LoVo (cell line): ENCODE results near the gene PLXNA2.

Source experiments
- DNase-seq: peaks from one replicate; pipeline ENCODE4 v3.0.0-alpha.2; 2016; ENCODE audit warnings: low spot score

Gene PLXNA2

DNA sequence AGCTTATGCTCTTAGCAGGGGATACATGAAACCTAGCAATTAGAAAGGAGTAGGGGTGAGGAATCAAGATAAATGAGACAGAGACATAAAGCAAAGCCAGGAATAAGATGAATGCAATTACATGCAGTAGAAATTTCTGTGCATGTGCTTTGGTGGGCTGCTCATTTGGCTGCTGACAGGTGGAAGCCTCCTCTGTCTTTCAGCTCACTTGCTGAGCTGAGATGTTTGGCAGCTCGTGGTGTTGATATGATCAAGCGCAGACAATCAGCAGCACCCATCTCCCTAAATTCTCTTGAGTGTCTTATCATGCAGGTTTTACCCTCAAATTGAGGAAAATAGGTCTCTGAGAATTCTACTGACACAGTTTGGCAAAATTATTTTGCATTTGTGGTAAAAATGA, 224.9 kb downstream of the PLXNA2 start:
- DNase-seq = no peak

DNA sequence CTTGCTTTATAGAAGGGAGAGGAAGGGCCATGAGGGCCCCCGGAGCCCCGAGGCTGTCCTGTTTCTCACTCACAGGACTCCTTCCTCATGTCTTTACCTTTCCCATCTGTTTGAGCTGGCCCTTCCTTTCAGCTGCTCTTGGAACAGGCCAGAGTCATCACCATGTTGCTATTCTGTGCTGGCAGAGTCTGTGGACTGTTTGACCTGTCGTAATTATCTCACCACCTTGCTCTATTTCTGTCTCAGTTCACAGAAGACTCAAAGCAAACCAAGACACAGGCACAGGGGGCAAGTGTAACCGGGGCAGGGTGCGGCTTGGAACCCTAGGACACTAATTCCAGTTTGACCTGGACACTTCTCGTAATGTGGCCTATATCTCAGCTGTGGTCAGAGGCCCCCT, 228.9 kb downstream of the PLXNA2 start:
- no peak for DNase-seq

DNA sequence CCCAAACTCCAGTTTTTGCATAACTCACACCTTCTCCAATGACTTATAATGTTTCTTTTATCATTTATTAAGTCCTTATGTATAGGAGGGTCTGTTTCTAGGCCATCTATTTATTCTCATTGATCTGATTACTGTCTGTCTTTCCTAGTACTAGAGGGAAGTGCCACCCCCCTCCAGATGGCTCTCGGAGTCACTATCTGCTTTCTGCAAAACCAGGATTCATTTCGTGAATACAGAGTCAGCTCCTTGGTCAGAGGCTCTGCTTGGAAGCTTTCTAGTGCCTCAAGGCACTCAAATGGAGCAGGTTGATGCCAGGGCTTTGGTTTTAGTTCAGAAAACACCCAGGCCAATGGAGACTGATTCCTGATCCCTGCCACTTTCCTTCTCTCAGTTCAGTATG, 231.0 kb downstream of the PLXNA2 start:
- no peak for DNase-seq

DNA sequence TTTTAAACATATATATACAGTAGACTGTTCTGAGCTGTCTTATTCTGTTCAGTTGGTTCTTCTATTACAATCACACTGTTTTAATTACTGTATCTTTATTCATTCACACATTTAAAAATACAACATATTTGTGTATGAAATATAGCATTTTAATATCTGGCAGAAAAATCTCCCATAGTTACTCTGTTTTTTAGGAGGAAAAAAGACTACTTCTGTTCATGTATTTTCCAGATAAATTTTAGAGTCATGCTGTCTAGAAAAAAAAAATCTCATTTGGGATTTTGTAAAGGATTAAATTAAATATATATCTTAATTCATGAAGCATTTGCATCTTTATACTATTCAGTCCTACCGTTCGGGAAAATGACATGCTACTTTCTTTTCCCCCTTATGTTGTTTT, 231.5 kb downstream of the PLXNA2 start:
- DNase-seq = no peak

DNA sequence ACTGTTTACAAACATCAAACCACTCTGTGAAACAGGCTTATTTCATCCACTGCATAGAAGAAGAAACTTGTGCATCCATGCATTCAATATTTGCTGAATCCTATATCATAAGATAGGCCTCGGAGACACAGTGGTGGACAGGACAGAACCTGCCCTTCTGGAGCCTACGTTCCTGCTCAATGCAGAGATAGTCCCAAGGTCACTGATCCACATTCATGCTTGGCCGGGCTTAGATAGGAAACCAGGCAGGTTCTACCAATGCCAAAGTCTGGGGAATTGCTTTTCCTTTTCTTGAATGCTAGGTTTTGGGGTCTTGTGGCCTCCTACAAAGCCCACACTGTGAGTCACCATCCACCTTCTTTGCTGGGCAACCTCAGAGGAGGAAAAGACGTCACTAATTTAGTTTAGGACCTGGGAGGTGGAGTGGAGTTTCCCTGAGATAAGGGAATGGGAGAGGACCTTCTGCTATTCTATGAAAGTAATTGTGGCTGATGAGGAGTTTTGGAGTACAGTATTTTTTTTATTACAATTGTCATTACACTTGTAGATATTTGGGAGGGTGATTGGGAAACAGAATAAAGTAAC, 233.6 kb downstream of the PLXNA2 start:
- DNase-seq = no peak

DNA sequence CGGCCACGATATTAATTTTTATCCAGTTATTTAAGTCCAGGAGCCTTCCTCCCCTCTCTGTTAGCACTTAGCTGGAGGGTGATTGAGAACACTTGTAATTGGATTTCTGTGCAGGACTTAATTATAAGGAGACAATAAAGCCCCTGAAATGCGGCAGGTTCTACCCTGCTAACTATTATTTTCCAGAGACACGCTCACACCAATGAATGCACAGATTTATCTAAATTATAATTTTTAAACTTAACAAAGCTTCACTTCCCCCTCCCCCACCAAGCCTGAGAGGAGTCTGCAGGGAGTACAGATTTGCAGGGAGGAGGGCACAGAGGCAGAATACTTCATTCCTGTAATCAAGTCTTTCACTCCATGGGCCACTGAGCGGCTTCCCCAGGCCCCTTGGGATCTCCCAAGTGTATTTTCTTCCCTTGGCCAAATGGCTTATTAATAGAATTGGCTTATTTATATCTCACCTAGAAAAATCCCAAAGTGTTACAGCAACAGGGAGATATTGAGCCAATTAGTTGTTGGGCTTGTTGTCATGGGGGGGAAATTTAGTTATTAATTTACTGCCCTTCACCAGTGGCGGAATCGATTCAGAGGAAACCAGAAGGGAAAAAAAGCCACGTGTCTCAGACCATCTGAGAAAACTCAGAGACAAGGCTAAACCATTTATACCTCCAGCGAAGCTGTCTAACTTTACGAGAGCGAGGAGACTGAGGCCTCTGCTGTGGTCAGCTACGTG, 234.3 kb downstream of the PLXNA2 start:
- DNase-seq = no peak

DNA sequence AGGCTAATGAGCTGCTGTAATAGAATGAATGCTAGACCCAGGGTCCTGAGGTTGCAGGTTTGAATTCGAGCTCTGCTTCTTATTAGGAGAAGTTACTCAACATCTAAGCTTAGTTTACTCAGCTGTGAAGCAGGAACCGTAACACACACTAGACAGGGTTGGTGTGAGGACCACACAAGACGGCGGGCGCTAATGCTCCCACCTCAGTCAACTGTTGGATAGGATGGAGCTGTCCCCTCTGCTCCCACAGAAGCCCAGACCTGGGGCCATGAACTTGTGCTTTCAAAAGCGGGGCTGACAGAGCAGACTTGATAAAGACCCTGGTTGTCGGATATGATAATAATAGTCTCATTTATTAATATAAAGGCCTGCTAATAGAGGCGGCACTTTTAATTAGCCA, 234.9 kb downstream of the PLXNA2 start:
- DNase-seq = no peak

DNA sequence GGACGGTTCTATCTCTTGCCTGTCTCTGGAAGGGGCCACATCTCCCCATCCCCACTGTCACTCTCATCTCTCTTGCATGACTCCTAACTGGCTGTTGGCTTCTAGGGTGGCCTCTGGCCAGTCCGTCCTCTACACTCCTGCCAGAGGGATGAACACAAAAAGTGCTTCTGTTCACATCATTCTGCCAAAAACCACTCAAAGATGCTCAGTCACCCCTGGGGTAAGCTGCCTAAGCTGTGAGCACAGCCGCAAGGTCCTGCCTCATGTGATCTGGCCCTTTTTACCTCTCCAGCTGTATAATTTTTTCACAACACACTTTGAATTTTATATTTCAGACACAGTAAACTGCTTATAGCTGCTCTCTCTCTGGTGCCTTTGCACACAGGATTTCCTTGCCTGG, 235.7 kb downstream of the PLXNA2 start:
- no peak for DNase-seq

DNA sequence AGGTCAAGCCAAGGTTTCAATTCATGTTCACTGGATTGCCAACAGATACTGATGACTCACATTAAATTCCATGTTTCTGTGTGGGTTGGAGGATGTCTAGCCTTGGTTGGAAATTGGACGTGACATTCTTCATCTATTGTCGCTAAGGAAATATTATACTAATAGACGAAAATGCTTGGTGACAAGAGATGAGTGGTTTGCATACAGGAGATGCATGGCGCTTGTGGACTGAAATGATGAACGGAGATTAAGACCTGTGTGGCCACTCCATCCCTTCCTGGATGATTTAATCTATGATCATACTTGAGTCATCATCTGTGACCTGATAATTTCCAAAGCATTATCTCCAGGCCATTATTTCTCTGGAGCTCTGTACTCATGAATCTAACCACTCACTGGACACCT, 236.2 kb downstream of the PLXNA2 start:
- DNase-seq = no peak

DNA sequence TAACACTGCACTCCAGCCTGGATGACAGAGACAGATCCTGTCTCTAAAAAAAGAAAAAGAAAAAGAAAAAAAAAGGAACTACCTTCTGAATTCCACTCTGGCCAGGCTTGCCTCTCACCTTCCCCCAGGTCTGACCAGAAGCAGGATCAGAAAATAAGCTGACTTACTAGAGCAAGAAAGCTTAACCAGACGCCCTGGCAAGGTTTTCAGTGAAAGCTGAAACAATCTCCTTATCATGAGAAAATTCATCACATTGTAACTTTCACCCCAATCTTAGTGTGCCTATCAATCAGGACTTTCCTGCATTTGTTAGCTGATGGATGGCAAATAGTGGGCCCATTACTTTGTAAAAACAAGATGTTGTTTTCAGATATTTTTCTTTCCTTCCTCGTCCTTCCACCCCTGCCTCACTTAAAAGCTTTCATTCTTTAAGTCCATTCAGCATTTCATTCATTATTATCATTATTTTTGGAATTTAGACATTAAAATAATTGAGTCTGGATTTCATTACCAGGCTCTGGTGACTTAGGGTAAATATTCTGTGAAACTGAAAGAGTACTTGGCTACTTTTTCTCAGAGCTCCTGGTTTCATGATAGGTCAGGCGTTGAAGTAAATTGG, 236.8 kb downstream of the PLXNA2 start:
- no peak for DNase-seq

DNA sequence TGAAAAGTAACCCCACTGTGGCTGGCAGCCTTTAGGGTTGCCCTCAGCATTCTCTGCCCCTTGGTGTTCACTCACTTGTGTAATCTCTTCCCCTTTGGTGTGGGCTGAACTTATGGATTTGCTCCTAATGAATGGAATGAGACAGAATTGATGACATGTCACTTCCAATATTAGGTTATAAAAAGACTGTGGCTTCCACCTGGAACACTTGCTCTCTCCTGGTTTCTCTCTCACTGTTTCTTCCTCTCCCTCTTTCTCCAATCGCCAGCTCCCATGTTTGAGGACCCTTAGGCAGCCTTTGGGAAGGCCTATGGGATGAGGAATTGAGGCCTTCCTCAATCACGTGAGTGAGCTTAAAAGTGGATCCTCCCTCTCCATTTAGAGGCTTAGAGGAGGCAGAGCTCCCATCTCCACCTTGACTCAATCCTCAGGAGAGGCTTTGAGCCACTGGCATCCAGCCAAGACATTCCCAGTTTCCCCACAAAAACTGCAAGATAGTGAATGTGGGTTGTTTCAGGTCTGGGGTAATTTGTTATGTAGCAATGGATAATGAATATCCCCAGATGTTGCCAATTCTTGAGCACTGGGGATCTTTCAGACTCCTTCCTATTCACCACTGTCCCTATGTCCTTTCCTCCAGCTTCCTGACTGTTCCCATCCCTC, 237.8 kb downstream of the PLXNA2 start:
- no peak for DNase-seq

DNA sequence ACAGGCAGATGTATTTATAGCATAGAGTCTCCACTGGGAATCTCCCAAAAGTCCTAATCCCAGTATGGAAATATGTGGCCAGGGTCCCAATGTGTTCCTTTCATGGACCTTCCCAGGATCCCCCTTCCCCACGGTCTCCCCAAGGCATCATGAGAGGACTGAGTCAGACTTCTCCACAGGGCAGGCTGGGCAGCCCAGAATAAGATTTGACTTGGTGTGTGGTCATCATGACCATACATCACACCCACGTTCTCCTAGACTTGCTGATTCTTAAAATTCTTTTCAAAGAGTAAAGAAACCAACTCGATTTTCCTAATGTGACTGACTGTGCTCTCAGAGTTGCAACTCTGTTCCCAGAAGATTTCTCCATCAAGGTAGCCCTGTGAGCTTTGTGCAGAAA, 239.3 kb downstream of the PLXNA2 start:
- DNase-seq = no peak

DNA sequence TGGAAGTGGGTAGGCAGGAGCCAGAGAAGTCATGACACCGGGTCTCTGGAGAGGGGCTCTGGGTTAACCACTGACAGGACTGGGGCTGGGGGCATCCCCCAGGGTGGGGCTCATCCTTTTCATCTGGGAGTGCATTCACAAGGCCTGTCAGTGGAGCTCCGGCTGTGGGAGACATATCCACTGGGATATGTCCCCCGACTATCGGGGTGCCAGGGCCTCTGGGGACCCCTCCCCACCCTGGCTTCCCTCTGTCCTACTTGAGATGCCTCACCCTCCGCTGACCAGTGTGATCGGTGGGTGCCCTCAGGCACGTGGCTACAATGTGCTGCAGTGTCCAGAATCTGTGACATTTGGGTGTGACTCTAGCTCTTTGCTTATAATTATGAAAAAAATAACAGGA, 240.9 kb downstream of the PLXNA2 start:
- no peak for DNase-seq

DNA sequence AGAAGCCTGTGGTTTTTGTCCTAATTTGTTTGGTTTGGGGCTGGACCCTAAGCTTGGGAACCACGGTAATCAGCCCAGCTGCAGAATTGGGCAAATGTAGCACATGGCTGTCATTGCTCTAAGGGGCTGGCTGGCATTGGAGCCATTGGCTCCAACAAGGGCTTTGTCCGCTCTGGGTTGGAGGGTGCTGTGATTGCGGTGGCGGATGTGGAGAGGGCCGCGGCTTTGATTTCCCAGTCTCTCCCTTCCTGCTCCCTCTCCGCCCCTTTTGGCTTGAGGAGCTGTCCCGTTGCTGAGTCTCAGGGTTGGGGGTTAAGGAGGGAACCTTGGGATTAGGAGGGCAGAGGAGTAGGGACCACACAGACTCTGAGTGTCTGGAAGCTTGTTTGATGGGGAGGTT, 241.5 kb downstream of the PLXNA2 start:
- no peak for DNase-seq

DNA sequence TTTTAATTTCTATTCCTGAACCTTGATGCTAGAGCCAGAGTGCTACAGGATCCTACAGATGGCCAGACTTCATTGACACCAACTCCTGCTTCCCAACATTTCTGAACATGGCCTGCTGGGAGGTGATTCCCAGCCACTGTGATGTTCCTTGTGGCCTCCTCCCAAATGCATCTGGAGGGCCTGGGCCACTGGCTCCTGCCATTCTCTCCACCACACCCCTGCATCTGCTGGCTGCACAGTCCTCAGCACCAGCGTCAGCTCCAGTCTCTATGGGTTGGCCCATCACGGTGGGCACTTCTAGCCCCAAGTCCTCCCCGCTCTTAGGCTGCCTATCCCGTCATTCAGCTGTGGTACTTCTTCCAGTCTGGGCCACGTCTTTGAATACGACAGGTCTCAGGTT, 242.1 kb downstream of the PLXNA2 start:
- no peak for DNase-seq

DNA sequence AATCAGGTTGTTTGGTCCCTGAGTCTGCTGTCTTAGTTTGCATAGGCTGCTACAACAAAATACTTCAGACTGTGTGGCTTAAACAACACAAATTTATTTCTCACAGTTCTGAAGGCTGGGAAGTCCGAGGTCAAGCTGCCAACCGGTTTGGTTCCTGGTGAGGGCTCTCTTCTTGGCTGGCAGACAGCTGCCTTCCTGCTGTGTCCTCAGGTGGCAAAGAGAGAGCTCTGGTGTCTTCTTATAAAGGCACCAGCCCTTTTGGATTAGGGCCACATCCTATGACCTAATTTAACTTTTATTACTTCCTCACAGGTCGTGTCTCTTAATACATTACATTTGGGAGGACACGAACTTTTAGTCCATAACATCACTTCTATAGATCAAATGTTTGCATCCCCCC, 243.7 kb downstream of the PLXNA2 start:
- no peak for DNase-seq

DNA sequence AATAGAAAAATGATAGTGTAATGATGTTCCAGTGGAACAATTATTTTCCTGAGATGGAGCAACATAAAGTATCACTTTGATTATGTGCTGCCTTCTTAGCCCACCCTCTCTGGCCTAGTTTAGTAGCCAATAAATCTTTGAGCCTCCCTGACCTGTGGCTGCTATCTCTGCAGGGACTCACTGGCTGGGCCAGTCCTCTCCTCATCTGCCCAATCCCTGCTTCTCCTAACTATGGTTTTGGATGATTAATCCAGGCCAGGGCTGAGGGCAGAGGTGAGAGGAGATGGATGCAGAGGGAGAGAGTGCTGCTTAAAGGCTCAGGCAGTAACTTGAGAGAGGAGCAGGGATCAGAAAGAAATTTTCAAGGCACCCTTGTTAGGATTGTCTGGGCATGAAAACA, 244.2 kb downstream of the PLXNA2 start:
- DNase-seq = no peak

DNA sequence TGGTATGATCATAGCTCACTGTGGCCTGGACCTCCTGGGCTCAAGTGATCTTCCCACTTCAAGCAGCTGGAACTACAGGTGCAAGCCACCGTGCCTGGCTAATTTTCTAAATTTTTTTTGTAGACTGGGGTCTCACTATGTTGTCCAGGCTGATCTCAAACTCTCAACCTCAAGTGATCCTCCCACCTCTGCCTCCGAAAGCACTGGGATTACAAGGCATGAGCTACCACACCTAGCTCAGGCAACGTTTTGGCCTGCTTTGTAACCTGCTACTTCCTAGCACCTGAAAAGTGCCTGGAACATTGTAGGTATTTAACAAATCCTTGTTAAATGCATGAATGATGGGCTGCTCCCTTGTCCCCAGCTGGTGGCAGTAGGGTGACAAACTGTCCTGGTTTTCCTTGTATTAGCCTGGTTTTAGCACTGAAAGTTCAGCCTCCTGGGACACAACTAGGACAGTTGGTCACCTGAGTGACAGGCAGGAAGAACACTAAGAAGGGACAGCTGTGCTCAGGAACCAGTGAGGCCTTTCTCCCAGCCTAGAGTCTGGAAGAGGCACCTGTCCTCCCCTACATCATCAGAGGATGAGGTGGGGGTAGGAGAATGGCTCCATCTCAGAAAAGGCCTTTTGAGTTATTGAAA, 244.8 kb downstream of the PLXNA2 start:
- no peak for DNase-seq

DNA sequence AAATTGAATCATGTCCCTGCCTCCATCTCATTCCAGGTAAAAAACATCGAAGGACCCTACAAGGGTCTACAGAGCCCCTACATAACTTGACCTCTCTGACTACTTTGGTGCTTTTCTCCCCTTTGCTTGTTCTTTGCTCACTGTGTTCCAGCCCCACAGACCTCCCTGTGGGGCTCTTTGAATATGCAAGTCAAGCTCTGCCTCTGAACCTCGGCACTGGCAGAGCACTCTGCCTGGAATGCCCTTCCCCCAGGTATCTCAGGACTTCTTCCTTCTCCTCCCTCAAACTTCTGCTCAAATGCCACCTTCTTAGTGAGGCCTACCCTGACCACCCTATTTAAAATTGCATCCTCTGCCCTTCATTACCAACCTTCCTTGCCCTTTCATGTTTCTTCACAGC, 245.5 kb downstream of the PLXNA2 start:
- no peak for DNase-seq

DNA sequence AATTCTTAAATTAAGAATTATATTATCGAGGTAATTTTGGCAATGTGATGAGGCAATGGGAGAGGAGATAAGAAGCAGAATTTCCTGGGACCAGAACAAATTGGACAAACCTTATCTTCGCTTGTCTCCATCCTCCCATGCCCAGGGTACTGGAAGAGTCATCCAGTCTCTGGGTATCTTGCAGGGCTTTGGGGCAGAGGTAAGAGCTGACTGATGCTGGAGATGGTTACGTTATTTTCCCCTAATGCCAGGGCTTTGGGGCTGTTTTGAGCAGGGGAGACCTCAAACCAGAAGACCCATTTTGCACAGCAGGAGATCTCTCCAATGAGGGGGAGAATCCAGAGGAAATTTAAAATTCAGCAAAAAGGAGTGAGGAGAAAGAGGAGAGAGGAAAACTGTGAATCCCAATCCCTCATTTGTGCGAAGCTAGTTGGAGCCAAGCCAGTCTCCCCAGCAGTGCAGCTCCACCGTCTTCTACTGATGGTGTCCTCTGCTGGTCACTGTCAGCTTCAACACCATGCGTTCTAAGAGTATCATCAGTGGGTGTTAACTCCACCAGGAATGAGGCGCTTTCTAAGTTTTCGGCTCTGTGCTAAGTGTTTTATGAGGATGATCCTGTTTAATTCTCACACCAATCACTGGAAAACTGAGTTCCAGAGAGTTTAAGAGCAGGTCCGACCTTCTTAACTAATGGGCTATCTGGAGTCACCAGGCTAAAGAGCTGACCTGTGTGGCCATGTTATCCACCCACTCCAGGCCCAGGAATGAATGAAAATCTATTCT, 246.5 kb downstream of the PLXNA2 start:
- peak; percentile 55 for DNase-seq

DNA sequence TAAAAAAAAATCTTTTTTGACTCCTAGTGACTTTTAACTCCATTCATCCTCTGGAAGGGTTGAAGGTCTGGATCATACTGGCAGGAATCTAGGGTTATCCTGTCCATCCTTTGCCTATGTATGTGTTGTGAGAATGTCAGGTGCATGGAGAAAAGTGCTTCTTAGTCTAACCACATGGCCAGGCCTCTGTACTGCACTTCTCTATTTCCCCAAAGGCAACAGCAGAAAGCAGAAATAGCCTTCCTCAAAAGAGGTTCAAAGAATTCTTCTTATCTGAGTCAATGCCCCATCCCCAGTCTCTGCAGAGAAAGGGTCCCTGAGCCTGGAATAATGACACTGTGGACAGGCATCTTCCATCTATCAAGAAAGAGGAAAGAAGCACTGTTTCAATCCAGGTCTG, 247.5 kb downstream of the PLXNA2 start:
- no peak for DNase-seq

DNA sequence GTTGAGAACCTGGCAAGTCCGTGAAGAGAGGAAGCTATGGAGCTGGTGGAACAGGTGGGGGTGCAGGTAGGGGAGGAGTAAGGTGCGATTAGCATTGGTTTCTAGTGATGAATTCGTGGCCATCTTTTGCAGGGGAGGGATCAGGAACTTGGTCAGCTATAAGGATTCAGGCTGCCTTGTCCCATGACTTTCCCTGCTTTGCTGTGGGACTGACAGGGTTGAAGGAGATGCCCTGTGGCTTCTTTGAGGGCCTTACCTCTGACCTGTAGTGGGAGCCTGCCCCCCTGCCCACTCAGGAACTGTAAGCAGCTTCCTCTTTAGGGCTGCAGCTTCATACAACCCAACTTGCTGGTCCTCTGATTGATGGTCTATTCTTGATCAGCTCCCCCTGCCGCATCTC, 248.6 kb downstream of the PLXNA2 start:
- no peak for DNase-seq
